ENCODE measurements around the gene CCNYL1.
"Not testable (repeated sequence)": the region's sequence is repeated elsewhere in the genome, so short reads cannot be mapped to it uniquely, and the experiment has no call there.

CCNYL1 gene

DNA sequence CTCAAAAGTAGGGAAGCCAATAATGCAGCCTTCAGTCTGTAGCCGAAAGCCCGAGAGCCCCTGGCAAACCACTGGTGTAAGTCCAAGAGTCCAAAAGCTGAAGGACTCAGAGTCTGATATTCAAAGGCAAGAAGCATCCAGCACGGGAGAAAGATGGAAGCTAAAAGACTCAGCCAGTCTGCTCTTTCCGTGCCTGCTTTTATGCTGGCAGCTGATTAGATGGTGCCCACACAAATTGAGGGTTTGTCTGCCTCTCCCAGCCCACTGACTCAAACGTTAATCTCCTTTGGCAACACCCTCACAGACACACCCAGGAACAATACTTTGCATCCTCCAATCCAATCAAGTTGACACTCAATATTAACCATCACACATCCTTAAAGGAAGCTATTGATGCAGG lies 14.5 kb upstream of the CCNYL1 start:
- not testable (repeated sequence) for DNase-seq (ENCODE audit: extremely low read depth in 1 of 2, low read depth in 1 of 2)

DNA sequence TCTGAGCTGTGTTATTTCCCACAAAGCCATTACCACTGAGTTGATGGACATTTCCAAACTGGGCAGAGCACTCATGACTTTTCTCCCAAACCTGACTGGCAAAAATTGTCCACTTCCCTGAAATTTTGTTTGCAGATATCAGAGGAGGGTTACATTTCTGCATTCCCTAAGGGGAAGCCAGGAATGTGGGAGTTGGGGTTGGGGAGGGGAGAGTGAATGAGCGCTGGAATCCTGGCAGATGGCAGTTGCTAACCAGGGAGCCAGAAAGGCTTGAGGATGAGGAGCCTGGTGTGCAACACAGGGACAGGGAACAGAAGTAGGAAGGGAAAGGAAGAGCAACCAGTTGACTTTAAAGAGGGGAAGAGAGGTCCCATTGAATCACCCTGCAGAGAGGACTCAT lies 14.0 kb upstream of the CCNYL1 start:
- no peak for DNase-seq (ENCODE audit: extremely low read depth in 1 of 2, low read depth in 1 of 2)

DNA sequence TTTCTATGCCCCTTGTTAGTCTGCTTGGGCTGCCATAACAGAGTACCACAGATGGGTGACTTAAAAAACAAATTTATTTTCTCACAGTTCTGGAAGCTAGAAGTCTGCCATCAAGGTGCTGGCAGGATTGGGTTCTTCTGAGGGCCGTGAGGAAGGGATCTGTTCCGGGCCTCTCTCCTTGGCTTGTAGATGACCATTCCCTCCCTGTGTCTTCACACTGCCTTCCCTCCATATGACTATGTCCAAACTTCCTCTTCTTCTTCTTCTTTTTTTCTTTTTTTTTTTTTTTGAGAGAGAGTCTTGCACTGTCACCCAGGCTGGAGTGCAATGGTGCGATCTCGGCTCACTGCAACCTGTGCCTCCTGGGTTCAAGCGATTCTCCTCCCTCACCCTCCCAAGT lies 13.1 kb upstream of the CCNYL1 start:
- DNase-seq (ENCODE audit: extremely low read depth in 1 of 2, low read depth in 1 of 2), result no peak

DNA sequence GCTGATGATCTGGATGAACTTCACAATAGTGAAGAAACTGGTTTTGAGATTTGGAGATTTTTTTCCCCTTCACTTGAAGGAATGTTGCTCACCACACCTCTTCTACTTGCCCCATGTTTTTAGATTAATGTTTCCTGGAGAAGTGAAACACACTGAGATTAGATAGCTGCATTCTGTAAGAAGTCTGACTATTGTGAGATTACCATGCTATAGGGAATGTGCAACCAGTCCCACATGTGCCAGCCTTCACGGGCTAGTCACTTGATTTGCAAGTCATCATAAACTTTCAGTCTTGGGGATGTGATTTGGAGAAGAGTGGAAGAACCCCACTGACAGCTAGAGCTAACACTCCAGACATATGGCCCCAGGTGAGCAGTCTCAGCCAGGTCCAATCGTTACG lies 7.4 kb upstream of the CCNYL1 start:
- DNase-seq (ENCODE audit: extremely low read depth in 1 of 2, low read depth in 1 of 2), result no peak

DNA sequence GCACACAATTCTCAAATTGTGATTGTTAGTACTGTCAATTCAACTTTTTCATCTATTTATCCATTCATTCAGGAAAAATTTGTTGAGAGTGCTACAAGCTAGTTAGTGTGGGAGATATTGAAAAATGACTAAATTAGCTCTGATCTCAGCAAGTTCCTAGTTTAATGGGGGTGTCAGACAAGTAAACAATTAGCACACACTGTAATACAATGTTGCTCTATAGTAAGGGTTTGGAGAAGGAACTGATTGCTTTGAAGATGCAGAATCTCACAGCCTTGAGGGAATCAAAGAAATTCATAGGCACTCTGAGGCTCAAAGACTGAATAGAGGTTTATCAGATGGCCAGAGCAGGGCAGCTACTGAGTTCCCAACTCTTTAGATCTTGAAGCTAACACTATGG lies 6.8 kb upstream of the CCNYL1 start:
- DNase-seq (ENCODE audit: extremely low read depth in 1 of 2, low read depth in 1 of 2), result no peak

DNA sequence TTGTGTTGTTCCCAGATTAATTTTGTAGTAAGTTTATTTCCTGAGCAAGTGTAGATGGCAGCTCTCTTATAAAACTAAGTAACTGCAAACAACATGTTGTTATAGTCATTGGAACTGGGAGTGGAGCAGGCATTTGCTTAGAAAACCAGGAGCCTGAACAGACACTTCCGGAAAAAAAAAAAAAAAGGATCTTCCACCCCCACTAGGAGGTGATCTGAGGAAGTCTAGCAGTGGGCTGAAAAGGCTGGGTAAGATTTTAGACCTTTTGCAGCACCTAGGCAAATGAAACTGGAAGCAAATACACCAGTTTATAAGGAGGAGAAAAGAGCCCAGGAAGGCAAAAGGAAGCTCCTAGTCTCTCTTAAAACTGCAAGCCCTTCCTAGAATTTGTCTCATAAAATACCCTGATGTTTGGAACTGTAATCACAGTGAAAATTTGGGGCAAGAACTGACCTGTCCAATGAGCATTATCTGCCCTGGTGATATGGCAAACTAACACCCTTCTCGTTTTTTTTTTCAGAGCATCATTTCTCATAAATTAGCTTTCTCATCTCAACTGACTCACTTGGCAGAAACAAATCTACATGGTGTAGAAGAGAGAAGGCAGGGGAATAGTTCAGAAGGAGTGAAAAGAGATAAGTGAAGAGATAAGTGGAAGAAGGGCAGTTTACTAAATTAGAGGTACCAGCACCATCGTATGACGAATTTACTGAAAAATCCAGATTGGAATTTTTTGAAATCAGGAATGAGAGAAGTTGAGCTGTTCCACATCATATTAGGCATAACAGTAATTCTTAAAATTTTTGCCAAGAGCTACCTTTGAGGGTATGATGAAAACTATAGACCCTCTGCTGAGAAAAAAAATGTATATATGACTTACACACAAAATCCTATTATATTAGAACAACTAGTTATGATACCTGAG lies 4.2 kb upstream of the CCNYL1 start:
- DNase-seq (ENCODE audit: extremely low read depth in 1 of 2, low read depth in 1 of 2), result no peak

DNA sequence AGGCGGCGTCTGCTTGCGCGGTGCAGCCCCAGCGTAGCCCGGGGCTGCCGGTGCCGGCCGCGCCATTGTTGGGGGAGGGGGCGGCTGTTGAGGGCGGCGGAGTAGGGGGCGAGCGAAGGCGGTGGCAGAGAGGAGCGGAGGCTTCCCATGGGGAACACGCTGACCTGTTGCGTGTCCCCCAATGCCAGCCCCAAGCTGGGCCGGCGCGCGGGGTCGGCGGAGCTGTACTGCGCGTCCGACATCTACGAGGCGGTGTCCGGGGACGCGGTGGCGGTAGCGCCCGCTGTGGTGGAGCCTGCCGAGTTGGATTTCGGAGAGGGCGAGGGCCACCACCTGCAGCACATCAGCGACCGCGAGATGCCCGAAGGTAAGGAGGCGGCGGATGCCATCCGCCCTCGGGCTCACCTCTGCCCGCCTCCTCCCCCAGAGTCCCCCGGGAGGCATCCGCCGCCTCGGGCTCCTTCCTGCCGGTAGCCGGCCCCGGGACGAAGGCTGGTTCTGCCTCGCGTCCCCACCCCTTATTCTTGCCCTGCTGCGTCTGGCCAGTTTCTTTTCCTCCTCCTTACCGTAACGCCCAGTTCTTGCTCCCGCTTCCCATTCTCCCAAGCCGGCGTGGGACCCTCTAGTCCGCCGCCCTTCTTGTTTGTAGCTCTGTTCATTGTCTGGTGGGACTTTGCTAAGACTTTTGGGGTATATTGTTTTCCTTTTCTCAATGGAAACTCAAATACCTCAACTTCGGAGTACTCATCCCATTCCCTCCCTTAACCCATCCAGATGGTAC lies 500 bp downstream of the CCNYL1 start:
- DNase-seq (ENCODE audit: extremely low read depth in 1 of 2, low read depth in 1 of 2), result peak; percentile 17 to 36

DNA sequence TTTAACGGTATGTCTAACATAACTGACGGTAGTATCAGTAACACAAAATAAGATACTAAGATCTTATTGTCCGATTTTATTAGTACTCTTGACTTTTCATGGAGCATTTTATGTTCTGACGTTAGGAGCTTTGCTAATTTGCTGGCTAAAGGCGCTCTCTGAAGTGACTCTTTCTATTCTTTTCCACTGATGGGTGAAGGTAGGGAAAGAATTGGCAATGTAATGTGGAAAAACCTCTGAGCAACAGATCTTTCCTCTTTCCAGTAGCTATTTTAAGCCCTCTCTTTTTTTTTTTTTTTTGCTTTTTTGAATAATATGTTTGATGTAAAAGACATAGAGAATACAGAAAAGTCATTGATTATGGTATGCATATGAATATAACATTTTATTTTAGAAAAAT lies 4.6 kb downstream of the CCNYL1 start:
- no peak for DNase-seq (ENCODE audit: extremely low read depth in 1 of 2, low read depth in 1 of 2)

DNA sequence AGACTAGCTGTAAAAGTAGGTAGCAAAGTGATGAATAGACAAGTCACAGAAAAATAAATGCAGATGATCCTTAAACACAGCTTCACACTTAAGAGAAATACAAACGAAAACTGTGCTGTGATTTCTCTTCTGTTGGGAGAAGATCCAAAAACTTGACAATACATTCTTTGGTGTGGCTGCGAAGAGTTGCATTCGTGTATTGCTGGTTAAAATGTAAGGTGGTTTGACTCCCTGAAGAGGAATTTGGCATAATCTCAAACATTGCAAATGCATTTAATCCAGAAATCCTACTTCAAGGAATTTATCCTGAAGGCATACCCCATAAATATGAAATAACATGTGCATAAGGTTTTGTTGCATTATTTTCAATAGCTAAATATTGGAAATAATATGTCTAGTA lies 7.1 kb downstream of the CCNYL1 start:
- no peak for DNase-seq (ENCODE audit: extremely low read depth in 1 of 2, low read depth in 1 of 2)

DNA sequence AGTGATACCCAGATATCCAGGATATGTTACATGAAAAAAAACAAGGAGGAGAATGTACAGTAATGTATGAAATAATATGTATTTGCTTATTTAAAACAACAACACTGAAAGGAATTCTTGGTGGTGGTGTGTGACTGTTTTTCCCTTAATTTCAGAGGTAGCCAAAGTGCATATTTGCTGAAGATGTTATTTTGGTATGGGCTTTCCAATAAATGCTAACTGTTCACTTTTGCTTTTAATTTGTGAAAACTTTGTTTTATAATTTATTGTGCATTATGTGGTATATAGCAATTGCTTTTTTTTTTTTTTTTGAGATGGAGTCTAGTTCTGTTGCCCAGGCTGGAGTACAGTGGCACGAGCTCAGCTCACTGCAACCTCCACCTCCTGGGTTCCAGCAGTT lies 7.6 kb downstream of the CCNYL1 start:
- no peak for DNase-seq (ENCODE audit: extremely low read depth in 1 of 2, low read depth in 1 of 2)

DNA sequence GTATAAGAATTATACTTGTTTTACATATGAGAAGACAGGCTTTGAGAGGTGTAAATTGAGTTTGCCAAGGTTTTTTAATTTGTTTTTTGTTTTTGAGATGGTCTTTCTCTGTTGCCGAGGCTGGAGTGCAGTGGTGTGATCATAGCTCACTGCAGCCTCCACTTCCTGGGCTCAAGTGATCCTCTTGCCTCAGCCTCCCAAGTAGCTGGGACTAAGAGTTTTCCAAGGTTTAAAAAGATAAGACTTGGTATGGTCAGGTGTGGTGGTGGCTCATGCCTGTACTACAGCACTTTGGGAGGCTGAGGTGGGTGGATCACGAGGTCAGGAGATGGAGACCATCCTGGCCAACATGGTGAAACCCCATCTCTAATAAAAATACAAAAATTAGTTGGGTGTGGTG lies 8.2 kb downstream of the CCNYL1 start:
- DNase-seq (ENCODE audit: extremely low read depth in 1 of 2, low read depth in 1 of 2), result not testable (repeated sequence)

DNA sequence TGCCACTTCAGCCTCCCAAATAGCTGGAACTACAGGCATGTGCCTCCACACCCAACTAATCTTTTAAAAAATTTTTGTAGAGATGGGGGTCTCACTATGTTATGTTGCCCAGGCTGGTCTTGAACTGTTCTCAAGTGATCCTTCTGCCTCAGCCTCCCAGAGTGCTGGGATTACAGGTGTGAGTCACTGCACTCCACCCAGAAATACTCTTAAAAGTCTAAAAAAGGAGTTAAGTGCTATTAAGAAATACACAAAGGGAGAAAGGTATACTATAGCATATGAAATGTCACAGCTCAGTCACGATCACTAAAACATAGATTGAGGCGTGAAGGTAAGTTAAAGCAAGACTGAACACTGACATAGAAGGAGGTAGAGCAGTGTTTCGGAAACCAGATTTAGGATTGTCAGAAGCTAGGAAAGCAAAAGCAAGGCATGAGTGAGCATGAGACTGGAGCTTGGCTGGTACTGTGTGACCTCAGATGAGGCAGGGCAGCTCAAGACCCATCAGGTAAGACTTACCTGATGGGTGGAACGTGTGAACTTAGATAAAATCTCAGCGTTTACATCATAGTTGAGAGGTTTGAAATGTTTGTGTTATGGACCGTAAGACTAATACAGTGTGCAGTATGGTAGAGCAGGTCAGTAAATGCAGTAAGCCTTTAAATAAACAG lies 9.2 kb downstream of the CCNYL1 start:
- DNase-seq (ENCODE audit: extremely low read depth in 1 of 2, low read depth in 1 of 2), result no peak

DNA sequence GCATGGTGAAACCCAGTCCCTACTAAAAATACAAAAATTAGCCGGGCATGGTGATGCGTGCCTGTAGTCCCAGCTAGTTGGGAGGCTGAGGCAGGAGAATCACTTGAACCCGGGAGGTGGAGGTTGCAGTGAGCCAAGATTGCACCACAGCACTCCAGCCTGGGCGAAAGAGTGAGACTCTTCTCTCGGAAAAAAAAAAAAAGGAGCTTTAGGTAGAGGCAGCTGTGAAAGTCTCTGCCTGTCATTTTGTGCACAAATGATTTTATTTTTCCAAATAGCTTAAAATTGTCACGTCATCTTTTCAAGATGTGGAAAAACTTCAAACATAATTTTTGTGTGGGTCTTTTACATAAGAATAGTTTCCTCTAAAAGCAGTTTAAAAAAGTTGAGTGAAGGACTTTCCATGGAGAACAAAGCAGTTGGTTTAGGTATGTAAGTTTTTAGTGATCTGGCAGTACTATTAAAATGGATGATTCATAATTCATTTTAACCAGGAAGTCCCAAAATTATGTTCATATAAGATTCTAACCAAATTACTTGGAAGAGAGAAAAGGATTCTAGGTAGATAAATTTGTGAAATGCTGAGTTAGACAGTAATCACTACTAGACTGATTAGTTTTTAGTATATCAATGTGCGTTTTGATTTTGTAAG lies 11.5 kb downstream of the CCNYL1 start:
- DNase-seq (ENCODE audit: extremely low read depth in 1 of 2, low read depth in 1 of 2), result no peak

DNA sequence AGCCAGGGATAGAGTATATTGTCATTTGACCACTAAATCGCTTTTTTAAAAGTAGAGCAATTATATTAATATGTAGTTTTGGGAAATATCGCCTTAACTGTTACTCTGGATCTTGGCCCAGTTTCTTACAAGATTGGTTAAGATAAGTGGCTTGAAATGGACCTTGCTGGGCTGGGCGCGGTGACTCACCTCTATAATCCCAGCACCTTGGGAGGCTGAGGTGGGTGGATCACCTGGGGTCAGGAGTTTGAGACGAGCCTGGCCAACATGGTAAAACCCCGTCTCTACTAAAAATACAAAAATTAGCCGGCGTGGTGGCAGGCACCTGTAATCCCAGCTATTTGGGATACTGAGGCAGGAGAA lies 12.0 kb downstream of the CCNYL1 start:
- not testable (repeated sequence) for DNase-seq (ENCODE audit: extremely low read depth in 1 of 2, low read depth in 1 of 2)

DNA sequence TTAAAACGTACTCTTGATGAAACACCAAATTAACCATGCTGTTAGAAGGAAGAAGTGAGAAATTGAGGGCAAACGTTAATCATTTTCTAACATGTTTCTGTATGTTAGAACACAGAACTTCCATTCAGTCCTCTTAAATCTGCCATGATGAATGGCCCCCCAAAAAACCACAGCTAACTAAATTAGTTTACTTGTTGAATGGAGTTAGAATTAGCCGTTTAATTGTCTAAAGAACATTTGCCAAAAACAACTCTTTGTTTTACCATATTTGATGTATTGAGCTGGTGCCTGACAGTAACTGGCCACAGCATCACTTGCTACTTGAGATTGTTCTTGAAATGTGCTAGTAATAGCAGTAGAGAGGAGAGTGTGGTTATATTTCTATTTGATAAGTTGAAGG lies 12.7 kb downstream of the CCNYL1 start:
- DNase-seq (ENCODE audit: extremely low read depth in 1 of 2, low read depth in 1 of 2), result no peak

DNA sequence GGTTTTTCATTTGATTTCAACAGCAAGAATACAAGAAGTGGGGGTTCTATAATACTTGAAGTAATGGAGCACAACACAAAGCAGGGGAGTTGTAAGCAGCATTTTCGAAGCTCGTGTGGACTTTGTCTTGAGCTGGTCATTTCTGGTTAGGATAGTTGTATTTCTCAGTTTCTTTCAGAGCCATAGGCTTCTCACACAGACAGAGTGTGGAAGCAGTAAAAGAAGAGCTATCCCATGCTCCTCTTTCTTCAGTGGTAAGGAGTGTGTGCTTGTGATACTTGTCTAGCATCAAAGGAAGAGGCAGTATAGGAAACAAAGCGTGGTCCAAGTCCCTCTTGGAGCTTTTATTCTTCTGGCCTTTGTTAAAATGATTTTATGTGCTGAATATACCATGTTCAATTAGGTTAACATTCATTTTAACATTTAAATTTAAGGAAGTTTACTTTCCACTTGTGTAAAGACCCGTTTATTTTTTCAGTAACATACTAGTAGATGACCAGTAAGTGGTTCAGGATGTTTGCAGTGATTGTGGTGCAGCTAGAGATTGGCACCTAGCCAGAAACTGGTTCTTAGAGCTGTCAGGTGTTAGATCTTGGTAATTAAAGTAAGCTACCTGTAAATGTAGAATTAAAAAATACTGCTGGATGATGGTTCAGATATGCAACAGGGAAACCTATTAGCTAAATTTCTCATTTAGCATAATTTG lies 14.6 kb downstream of the CCNYL1 start:
- DNase-seq (ENCODE audit: extremely low read depth in 1 of 2, low read depth in 1 of 2), result no peak

DNA sequence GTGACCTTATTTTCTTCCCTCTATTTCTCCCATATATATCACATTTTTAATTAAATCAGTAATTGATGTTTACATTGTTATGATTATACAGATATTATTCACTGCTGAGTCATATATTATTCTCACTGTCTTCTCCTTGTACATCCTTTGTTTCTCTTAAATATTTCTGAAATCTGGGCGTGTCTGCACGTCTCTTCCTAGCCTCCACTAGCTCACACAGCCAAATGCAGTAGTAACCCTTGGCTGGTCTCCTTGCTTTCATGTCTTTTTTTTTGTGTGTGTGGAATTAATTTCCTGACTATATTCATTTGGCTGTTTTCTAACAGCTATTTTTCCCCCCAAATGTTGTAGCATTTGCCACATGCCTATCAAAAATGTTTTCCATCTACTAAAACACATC lies 15.8 kb downstream of the CCNYL1 start:
- DNase-seq (ENCODE audit: extremely low read depth in 1 of 2, low read depth in 1 of 2), result no peak

DNA sequence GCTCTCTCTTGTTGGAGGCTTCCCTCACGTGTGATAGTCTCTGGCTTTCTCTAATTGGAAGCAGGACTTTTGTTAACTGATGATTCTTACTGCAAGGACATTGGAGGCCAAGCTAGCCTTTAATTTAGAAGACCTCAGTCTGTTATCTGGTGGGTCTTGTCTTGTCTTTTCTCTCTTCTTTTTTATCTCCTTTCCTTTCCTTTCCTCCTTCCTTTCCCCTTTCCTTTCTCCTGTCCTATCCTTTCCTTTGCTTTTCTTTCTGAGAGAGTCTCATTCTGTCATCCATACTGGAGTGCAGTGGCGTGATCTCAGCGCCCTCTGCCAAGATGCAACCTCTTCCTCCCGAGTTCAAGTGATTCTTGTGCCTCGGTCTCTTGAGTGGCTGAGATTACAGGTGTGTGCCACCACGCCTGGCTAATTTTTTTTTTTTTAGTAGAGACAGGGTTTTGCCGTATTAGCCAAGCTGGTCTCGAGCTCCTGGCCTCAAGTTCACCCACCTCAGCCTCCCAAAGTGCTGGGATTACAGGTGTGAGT lies 18.1 kb downstream of the CCNYL1 start:
- no peak for DNase-seq (ENCODE audit: extremely low read depth in 1 of 2, low read depth in 1 of 2)

DNA sequence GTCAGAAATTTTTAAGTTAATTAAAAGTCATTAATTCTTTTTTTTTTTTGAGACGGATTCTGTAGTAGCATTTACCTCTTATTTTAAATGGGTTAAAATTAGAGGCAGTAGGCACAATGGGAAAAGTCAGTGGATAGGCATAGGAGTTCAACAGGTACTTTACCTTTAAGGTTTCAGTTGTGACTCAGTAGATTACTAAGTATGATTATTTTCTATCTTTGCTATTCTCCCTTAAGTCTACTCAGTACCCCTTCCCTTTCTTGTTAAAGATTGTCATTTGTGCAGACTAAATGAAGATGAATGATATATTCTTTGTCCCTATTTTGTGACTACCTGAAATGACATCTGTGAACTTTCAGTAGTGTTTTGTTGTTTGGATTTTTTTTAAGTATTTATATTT lies 19.7 kb downstream of the CCNYL1 start:
- no peak for DNase-seq (ENCODE audit: extremely low read depth in 1 of 2, low read depth in 1 of 2)

DNA sequence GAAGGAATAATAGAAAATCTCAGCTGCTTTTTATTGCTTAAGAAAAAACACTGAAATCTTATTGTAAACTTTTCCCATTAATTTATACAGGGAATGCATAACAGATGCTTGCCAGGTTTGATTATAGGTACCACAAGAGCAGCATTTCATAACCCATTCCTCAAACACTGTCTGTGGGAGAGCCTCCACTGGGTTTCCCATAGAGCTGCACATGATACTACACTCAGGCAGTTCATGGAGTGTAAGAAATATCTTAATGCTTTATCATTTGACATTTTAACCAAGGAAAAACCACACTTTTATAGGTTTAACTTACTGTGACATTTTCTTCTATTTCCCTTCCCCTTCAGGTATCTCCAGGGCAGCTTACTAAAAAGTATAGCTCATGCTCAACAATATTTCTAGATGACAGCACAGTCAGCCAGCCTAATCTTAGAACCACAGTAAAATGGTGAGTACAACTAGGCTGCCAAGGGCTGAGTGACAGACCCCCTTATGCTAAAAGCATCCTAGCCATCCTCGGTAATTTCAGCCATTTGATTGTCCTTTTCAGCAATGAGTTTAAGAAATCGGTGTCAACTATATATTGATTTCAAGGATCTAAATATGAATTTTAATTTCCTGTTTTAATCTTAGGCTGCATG lies 22.3 kb downstream of the CCNYL1 start:
- DNase-seq (ENCODE audit: extremely low read depth in 1 of 2, low read depth in 1 of 2), result no peak

All from stimulated activated CD8-positive, alpha-beta memory T cell treated with anti-CD3 and anti-CD28 coated beads, Interleukin-7, amount 100 ng/mL, for 48 hours (primary cell).